Natural killer cell (primary cell): ENCODE results near the gene PIK3AP1. TPM values are rescaled to one million over a fixed set of nuclear protein-coding genes. Genes with fewer than 3 reads are reported as not detected.

Source experiments
- ATAC-seq, 3 donors: fragments of 150-1000 bp in 2 of 3; fragments of 200-7000 bp in 1 of 3; cut with Tn5 transposase; 1 replicate in 1 of 3; 2 replicates in 2 of 3; pipeline ENCODE4 v1.10.0; 2021; ENCODE audit warnings: mild to moderate bottlenecking in 2 of 3, moderate library complexity in 2 of 3
- DNase-seq, 2 donors: peaks; one replicate each; pipeline versions ENCODE4 v3.0.0 to v3.0.0-alpha.2; 2013 to 2021; ENCODE audit warnings: mixed read lengths in 1 of 2
- H3K27ac ChIP-seq: one replicate; pipeline ENCODE4 v1.5.1; 2013; ENCODE audit warnings: mild to moderate bottlenecking, low read length
- H3K27me3 ChIP-seq: one replicate; pipeline ENCODE4 v1.6.1; 2013; ENCODE audit warnings: low read length; ENCODE audit not compliant: control insufficient read depth, insufficient read depth
- H3K36me3 ChIP-seq: one replicate; pipeline ENCODE4 v1.6.1; 2013; ENCODE audit warnings: low read length; ENCODE audit not compliant: control insufficient read depth, insufficient read depth
- H3K4me1 ChIP-seq: one replicate; pipeline ENCODE4 v1.6.1; 2013; ENCODE audit warnings: low read length; ENCODE audit not compliant: control insufficient read depth, insufficient read depth
- H3K4me3 ChIP-seq: one replicate; pipeline ENCODE4 v1.5.1; 2013; ENCODE audit warnings: low read length
- H3K9me3 ChIP-seq: one replicate; pipeline ENCODE4 v1.6.1; 2013; ENCODE audit warnings: low read length; ENCODE audit not compliant: control insufficient read depth, insufficient read depth
- H3K27ac Mint-ChIP-seq, 2 donors: one replicate each; pipeline ENCODE4 v1.8.0; 2022; ENCODE audit warnings: mild to moderate bottlenecking in 2 of 2, mixed read lengths in 2 of 2, moderate library complexity in 1 of 2
- H3K27me3 Mint-ChIP-seq, 2 donors: one replicate each; pipeline ENCODE4 v1.8.0; 2022; ENCODE audit warnings: low read depth in 2 of 2, mixed read lengths in 2 of 2
- H3K36me3 Mint-ChIP-seq: one replicate; pipeline ENCODE4 v1.8.0; 2022; ENCODE audit warnings: mixed read lengths
- H3K4me1 Mint-ChIP-seq, 2 donors: one replicate each; pipeline ENCODE4 v1.8.0; 2022; ENCODE audit warnings: mixed read lengths in 2 of 2
- H3K4me3 Mint-ChIP-seq: one replicate; pipeline ENCODE4 v1.8.0; 2022; ENCODE audit warnings: mild to moderate bottlenecking, moderate library complexity, mixed read lengths
- H3K9me3 Mint-ChIP-seq, 2 donors: one replicate each; pipeline ENCODE4 v1.8.0; 2022; ENCODE audit warnings: mixed read lengths in 2 of 2
- WGBS: methylation state at CpG from one replicate; pipeline ENCODE4 v1.1.7; 2013; ENCODE audit warnings: missing lambda C conversion rate; ENCODE audit not compliant: insufficient coverage; 5-methylcytosine and 5-hydroxymethylcytosine counted together
- intact Hi-C: fragments of 100-400 bp; cut with micrococcal nuclease; formaldehyde crosslinking; loops from one replicate; pipeline ENCODE4 v1.14.2; 2022
- total RNA-seq, 4 donors: library from RNA; stranded (reverse); fragments of 120-200 nt in 1 of 4; gene quantifications; one replicate each; pipeline versions ENCODE4 v1.2.3 to v1.2.4, GENCODE V29; 2013 to 2022
- TF ChIP-seq, protein P1 (sequence below): fragments of 200-600 bp; IDR thresholded peaks from one replicate; pipeline ENCODE4 v1.8.0; 2022; ENCODE audit warnings: antibody characterized with exemption

PIK3AP1 gene
- total RNA-seq, 3 donors from 2014 or later (not counting 1 experiment from before 2014, with no cell fraction given): 95.3 to 137 (median 97.1) TPM

DNA sequence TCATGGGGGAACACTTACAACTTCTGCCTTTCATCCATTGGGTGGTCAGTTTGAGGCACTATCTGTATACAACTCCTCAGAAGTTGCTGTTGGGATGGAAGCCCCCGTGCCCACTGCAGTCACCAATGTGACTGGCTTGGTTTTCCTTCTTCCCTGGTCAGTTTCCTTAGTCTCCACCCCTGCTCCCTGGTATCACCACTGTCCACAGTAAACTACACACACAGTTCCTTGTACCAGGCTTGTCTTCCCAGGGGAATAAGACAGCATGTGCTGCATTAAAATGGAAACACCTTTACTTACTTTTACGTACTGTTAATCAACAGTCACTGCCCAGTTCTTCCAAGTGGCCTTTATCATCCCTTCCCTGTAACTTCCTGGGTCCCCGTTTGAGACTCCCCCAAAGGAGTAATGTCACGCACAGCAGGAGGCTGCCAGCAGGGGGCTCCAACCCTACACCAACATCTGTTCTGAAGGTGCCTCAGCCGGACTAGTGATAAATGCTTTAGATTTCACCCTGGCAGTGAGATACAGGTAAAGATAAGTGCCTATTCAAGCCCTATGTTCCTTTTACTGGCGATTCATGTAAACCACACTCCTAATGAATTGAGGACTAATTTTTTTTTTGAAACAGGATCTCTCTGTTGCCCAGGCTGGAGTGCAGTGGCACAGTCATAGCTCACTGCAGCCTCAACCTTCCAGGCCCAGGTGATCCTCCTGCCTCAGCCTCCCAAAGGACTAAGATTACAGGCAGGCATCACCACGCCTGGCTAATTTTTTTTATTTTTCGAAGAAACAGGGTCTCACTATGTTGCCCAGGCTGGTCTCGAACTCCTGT, 45.3 kb upstream of the PIK3AP1 start:
- H3K27ac Mint-ChIP-seq: peak overlapping the region in 1 of 2 donors; percentile 47
- H3K36me3 Mint-ChIP-seq: no peaks in the 10 kb centered on the region
- peak; percentile 73 to 85 for DNase-seq
- Histone ChIP-seq H3K27me3 (no peaks in the 10 kb centered on the region), H3K4me1 (peaks cover 15% of the 10 kb centered on the region), H3K27ac (no peak overlapping the region), H3K9me3 (no peaks in the 10 kb centered on the region), H3K4me3 (no peak overlapping the region), H3K36me3 (no peaks in the 10 kb centered on the region)
- 45% methylated on average over 9 of the region's 9 CpGs for WGBS
- no peak overlapping the region for H3K4me3 Mint-ChIP-seq
- ATAC-seq: peak; percentile 92 to 100 (median 99)
- TF ChIP-seq, protein P1, sequence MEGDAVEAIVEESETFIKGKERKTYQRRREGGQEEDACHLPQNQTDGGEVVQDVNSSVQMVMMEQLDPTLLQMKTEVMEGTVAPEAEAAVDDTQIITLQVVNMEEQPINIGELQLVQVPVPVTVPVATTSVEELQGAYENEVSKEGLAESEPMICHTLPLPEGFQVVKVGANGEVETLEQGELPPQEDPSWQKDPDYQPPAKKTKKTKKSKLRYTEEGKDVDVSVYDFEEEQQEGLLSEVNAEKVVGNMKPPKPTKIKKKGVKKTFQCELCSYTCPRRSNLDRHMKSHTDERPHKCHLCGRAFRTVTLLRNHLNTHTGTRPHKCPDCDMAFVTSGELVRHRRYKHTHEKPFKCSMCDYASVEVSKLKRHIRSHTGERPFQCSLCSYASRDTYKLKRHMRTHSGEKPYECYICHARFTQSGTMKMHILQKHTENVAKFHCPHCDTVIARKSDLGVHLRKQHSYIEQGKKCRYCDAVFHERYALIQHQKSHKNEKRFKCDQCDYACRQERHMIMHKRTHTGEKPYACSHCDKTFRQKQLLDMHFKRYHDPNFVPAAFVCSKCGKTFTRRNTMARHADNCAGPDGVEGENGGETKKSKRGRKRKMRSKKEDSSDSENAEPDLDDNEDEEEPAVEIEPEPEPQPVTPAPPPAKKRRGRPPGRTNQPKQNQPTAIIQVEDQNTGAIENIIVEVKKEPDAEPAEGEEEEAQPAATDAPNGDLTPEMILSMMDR: peak; percentile 77
- H3K4me1 Mint-ChIP-seq: peaks cover 8 to 9% of the 10 kb centered on the region in 2 donors
- no peaks in the 10 kb centered on the region for H3K9me3 Mint-ChIP-seq
- intact Hi-C loops: loop anchor here (1.0 kb wide), 3 partner anchors 65 to 260 kb away; no protein-coding TSS in a partner anchor
- no peaks in the 10 kb centered on the region for H3K27me3 Mint-ChIP-seq

DNA sequence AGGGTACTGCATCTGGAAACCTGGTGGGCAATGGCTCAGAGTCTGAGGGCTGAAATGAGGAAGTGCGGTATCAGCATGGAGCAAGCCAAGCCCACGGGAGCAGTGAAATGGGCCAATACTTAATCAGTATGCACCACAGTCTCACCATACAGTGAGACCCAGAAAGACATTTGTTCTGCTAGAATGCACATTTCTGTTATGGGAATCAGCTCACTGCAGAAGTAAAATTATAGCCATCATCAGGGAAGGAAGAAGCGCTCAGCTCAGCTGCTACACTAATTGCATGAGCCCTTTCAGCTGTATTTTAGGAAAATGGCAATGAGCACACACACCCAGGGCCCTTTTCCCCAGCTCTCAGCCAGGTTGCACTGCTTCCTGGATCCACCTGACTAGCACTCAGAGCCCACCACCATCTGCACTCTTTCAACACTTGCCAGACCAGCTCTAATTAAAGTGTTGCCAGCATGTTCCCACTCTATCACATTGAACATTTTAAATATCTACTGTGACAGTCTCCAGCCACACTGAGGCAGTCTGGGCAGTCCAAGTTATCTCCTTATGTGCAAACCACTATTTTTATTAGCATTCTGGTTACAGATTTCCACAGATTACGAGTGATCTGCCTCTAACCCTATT, 44.2 kb upstream of the PIK3AP1 start:
- no peak for ATAC-seq
- Histone ChIP-seq H3K27me3 (no peaks in the 10 kb centered on the region), H3K9me3 (no peaks in the 10 kb centered on the region), H3K36me3 (no peaks in the 10 kb centered on the region), H3K4me1 (peaks cover 15% of the 10 kb centered on the region), H3K4me3 (no peak overlapping the region), H3K27ac (no peak overlapping the region)
- Mint-ChIP-seq H3K4me3 (no peak overlapping the region), H3K9me3 (no peaks in the 10 kb centered on the region), H3K27me3 (no peaks in the 10 kb centered on the region), H3K27ac (no peak overlapping the region), H3K36me3 (no peaks in the 10 kb centered on the region), H3K4me1 (peaks cover 13 to 14% of the 10 kb centered on the region in 2 donors)
- 63% methylated on average over 4 of the region's 4 CpGs for WGBS
- TF ChIP-seq, protein P1: no peak
- DNase-seq: no peak
- intact Hi-C loops: loop anchor here (1.0 kb wide), 3 partner anchors 66 to 261 kb away; no protein-coding TSS in a partner anchor

DNA sequence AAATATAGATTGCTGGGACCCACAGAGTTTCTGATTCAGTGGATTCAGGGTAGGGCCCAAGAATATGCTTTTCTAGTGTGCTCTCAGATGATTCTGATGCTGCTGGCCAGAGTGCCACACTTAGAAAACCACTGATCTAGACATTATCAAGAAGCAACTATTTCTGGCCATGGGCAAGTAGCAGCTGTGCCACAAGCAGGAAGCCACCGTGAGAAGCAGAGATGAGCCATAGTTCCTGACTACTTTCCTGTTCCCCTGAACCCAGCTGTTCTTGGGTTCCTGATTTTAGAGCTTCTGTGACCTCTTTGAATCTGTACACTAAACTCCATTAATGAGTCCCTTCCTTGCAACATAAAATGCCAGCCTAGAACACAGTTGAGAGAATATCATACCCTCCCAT, 38.1 kb upstream of the PIK3AP1 start:
- no peaks in the 10 kb centered on the region for H3K9me3 ChIP-seq
- no peak overlapping the region for H3K4me3 ChIP-seq
- H3K4me3 Mint-ChIP-seq: peak overlapping the region; percentile 90
- TF ChIP-seq, protein P1: no peak
- peaks cover 25% of the 10 kb centered on the region for H3K4me1 ChIP-seq
- peaks cover 38 to 40% of the 10 kb centered on the region in 2 donors for H3K4me1 Mint-ChIP-seq
- DNase-seq (peak in 1 of 2 donors; percentile 25), ATAC-seq (peak; percentile 62 to 90 (median 65))
- intact Hi-C loops: no loop called here
- H3K27me3 ChIP-seq: no peaks in the 10 kb centered on the region
- peak overlapping the region; percentile 85 to 90 for H3K27ac Mint-ChIP-seq
- H3K36me3 Mint-ChIP-seq: no peaks in the 10 kb centered on the region
- no peaks in the 10 kb centered on the region for H3K27me3 Mint-ChIP-seq
- no peaks in the 10 kb centered on the region for H3K36me3 ChIP-seq
- H3K9me3 Mint-ChIP-seq: no peaks in the 10 kb centered on the region
- H3K27ac ChIP-seq: peak overlapping the region; percentile 41
- 0% methylated on average over 1 of the region's 1 CpG for WGBS
